Fibroblast of lung (primary cell): Measurements from ENCODE around the gene PDE8B.

Source experiments
- CTCF ChIP-seq, 2 donors: IDR thresholded peaks in 1 of 2; conservative IDR thresholded peaks in 1 of 2; 1 replicate in 1 of 2; 2 replicates in 1 of 2; pipeline ENCODE4 v1.5.1; 2011 to 2012; ENCODE audit warnings: low read length in 2 of 2, control low read depth in 1 of 2, inconsistent platforms in 1 of 2, low read depth in 1 of 2, mild to moderate bottlenecking in 1 of 2
- EZH2 ChIP-seq: IDR thresholded peaks from 2 replicates; pipeline ENCODE4 v1.5.1; 2012; ENCODE audit warnings: low read length, control low read depth, mild to moderate bottlenecking; ENCODE audit errors: missing control alignments

DNA sequence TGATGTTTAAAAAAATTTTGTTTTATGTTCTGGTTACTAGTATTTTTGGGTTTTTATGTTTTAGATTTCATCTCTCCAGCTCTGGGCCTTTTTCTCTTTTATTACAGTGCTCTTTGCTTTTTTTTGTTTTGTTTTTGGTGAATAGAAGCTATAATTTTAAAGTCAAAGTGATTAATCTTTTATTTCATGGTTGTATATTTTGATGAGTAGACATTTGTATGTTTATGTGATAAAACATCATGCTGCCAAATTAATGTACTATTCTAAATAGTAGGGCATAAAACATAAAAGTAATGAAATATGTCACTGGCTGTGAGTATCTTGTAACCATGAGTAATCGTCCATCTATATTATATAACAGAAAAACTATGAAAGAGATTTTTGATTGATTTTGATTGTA is 93.9 kb downstream of the PDE8B start:
- TF ChIP-seq CTCF (conservative IDR thresholded peaks at IDR 0.05 in 1 of 2, IDR thresholded peaks at IDR 0.05 in 1 of 2; ENCODE audit: low read depth in 1 of 2, low read length in 2 of 2) = no peak
- no peak for TF ChIP-seq EZH2
